OCI-LY3 (cell line): Measurements from ENCODE around the gene ZRANB1.
"Not testable (repeated sequence)": the region's sequence is repeated elsewhere in the genome, so short reads cannot be mapped to it uniquely, and the experiment has no call there.

Experiments used
- H2AFZ ChIP-seq: fragments of 200-600, 300-600 bp; shearing (Covaris generic); 2 replicates; pipeline ENCODE4 v1.6.0; 2014; ENCODE audit warnings: antibody characterized with exemption, low read depth, low read length
- H3K27ac ChIP-seq: fragments of 200-600, 300-600 bp; sonication (generic); 2 replicates; pipeline ENCODE4 v1.5.1; 2014; ENCODE audit warnings: mild to moderate bottlenecking, low read length, moderate library complexity, mixed read lengths
- H3K27me3 ChIP-seq: fragments of 200-600, 300-600 bp; sonication (generic); 2 replicates; pipeline ENCODE4 v1.6.1; 2014; ENCODE audit warnings: low read depth, low read length, mixed read lengths
- H3K36me3 ChIP-seq: fragments of 200-600, 300-600 bp; sonication (generic); replicated peaks from 2 replicates; pipeline ENCODE3; 2014; ENCODE audit warnings: low read depth, low read length, mixed read lengths
- H3K4me1 ChIP-seq: fragments of 300-600, 200-600 bp; sonication (generic); 2 replicates; pipeline ENCODE4 v1.6.1; 2014; ENCODE audit warnings: low read length, mixed read lengths
- H3K4me2 ChIP-seq: fragments of 200-600, 300-600 bp; sonication (generic); 2 replicates; pipeline ENCODE4 v1.6.1; 2014; ENCODE audit warnings: low read length, mixed read lengths
- H3K4me3 ChIP-seq: fragments of 300-600, 200-600 bp; sonication (generic); 2 replicates; pipeline ENCODE4 v1.5.1; 2014; ENCODE audit warnings: antibody characterized with exemption, mild to moderate bottlenecking, low read length, moderate library complexity
- H3K79me2 ChIP-seq: fragments of 300-600, 200-600 bp; shearing (Covaris generic); 2 replicates; pipeline ENCODE4 v1.6.1; 2014; ENCODE audit warnings: mild to moderate bottlenecking, low read length, mixed read lengths
- H3K9ac ChIP-seq: fragments of 300-600, 200-600 bp; shearing (Covaris generic); 2 replicates; pipeline ENCODE4 v1.6.0; 2014; ENCODE audit warnings: mild to moderate bottlenecking, low read length, moderate library complexity
- H3K9me3 ChIP-seq: fragments of 200-600, 300-600 bp; shearing (Covaris generic); 2 replicates; pipeline ENCODE4 v1.6.1; 2014; ENCODE audit warnings: low read length, mixed read lengths; ENCODE audit not compliant: insufficient read depth
- H4K20me1 ChIP-seq: fragments of 200-600, 300-600 bp; sonication (generic); 2 replicates; pipeline ENCODE4 v1.6.1; 2016; ENCODE audit warnings: low read length, mixed read lengths; ENCODE audit not compliant: insufficient read depth
- EZH2phosphoT487 ChIP-seq: fragments of 200-600 bp; shearing (Covaris generic); IDR thresholded peaks from 2 replicates; pipeline ENCODE4 v1.6.1; 2018; ENCODE audit warnings: antibody characterized with exemption, mixed run types, low read depth
- TF ChIP-seq, protein P1 (sequence below): fragments of 200-600, 300-600 bp; sonication (generic); IDR thresholded peaks from 2 replicates; pipeline ENCODE4 v1.5.1; 2014; ENCODE audit warnings: antibody characterized with exemption, low read length, low read depth

Gene ZRANB1

DNA sequence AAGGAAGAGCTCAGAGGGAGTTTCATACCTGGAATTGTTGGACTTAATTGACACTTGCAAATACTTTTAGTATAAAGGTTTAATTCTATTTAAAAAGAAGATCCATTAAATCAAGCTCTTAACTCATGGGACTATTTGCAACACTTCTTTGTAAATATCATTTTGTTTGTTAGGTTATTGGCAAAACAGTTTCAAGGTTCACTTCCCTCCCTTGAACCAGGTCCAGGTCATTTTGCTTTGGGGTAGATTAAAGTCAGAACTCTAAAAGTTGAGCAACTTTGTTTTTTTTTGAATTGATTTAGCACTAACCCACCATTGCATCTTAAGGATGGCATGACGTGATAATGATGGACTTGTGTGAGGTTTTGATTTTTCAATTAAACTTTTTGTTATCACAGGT lies 45.9 kb downstream of the ZRANB1 start:
- no peak overlapping the region for H2AFZ ChIP-seq
- H3K4me1 ChIP-seq, result peaks cover 13% of the 10 kb centered on the region; the same call in 1 of the 2 replicates
- TF ChIP-seq EZH2phosphoT487, result no peak
- TF ChIP-seq, protein P1, sequence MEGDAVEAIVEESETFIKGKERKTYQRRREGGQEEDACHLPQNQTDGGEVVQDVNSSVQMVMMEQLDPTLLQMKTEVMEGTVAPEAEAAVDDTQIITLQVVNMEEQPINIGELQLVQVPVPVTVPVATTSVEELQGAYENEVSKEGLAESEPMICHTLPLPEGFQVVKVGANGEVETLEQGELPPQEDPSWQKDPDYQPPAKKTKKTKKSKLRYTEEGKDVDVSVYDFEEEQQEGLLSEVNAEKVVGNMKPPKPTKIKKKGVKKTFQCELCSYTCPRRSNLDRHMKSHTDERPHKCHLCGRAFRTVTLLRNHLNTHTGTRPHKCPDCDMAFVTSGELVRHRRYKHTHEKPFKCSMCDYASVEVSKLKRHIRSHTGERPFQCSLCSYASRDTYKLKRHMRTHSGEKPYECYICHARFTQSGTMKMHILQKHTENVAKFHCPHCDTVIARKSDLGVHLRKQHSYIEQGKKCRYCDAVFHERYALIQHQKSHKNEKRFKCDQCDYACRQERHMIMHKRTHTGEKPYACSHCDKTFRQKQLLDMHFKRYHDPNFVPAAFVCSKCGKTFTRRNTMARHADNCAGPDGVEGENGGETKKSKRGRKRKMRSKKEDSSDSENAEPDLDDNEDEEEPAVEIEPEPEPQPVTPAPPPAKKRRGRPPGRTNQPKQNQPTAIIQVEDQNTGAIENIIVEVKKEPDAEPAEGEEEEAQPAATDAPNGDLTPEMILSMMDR, result no peak
- H3K4me3 ChIP-seq, result no peak overlapping the region
- no peak overlapping the region for H3K9ac ChIP-seq
- H3K9me3 ChIP-seq, result no peaks in the 10 kb centered on the region
- H3K79me2 ChIP-seq, result no peaks in the 10 kb centered on the region
- peaks cover 7% of the 10 kb centered on the region; the same call in 1 of the 2 replicates for H4K20me1 ChIP-seq
- no peak overlapping the region for H3K4me2 ChIP-seq
- H3K27ac ChIP-seq, result no peak overlapping the region
- H3K27me3 ChIP-seq, result no peaks in the 10 kb centered on the region
- H3K36me3 ChIP-seq, result peaks cover 6% of the 10 kb centered on the region

DNA sequence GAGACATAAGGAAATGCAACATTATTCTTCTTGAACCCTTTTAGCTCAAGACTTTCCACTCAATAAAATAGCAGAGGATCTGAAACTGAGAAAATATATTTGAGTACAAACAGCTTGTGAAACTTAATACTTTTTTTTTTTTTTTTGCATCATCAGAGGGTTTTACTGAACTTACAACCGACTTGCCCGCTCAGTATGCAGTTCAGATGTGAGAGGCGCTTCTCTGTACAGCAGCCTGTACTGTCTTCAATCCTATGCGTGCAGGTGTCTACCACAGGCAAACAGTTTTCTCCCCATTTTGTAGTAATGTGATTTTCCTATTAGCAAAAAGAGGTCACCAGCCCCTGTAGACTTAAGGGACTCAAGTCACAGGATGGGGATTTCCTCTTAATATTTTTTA lies 46.8 kb downstream of the ZRANB1 start:
- not testable (repeated sequence) for H3K4me3 ChIP-seq, H3K9me3 ChIP-seq, H3K9ac ChIP-seq, H4K20me1 ChIP-seq, H3K79me2 ChIP-seq, H3K4me2 ChIP-seq, H3K36me3 ChIP-seq, H3K27me3 ChIP-seq, H3K27ac ChIP-seq, H2AFZ ChIP-seq
- H3K4me1 ChIP-seq, result peaks cover 13% of the 10 kb centered on the region; the same call in 1 of the 2 replicates

DNA sequence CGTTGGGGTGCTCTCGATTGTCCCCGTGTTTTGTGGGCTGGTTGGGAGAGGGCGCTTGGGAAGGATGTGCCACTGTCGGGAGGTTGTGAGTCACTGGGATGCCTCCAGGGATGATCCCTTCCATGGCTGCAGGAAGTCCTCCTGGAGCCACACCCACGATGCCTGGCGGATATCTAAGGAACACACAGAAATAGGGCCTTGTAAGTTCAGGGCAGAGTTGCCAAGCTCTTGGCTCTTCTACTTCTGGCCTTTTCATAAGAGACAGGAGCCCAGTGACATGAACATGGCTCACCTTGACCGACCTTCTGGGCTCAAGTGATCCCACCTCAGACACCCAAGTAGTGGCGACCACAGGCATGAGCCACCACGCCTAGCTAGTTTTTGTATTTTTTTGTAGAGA lies 47.6 kb downstream of the ZRANB1 start:
- no peak overlapping the region for H3K9ac ChIP-seq
- H3K36me3 ChIP-seq, result peaks cover 3% of the 10 kb centered on the region
- H3K27ac ChIP-seq, result no peak overlapping the region
- H3K79me2 ChIP-seq, result no peaks in the 10 kb centered on the region
- no peak for TF ChIP-seq EZH2phosphoT487
- TF ChIP-seq, protein P1, result no peak
- H3K9me3 ChIP-seq, result no peaks in the 10 kb centered on the region
- no peak overlapping the region for H3K4me2 ChIP-seq
- peaks cover 7% of the 10 kb centered on the region; the same call in 1 of the 2 replicates for H4K20me1 ChIP-seq
- no peaks in the 10 kb centered on the region for H3K27me3 ChIP-seq
- H2AFZ ChIP-seq, result no peak overlapping the region
- H3K4me1 ChIP-seq, result peaks cover 13% of the 10 kb centered on the region; the same call in 1 of the 2 replicates
- no peak overlapping the region for H3K4me3 ChIP-seq

DNA sequence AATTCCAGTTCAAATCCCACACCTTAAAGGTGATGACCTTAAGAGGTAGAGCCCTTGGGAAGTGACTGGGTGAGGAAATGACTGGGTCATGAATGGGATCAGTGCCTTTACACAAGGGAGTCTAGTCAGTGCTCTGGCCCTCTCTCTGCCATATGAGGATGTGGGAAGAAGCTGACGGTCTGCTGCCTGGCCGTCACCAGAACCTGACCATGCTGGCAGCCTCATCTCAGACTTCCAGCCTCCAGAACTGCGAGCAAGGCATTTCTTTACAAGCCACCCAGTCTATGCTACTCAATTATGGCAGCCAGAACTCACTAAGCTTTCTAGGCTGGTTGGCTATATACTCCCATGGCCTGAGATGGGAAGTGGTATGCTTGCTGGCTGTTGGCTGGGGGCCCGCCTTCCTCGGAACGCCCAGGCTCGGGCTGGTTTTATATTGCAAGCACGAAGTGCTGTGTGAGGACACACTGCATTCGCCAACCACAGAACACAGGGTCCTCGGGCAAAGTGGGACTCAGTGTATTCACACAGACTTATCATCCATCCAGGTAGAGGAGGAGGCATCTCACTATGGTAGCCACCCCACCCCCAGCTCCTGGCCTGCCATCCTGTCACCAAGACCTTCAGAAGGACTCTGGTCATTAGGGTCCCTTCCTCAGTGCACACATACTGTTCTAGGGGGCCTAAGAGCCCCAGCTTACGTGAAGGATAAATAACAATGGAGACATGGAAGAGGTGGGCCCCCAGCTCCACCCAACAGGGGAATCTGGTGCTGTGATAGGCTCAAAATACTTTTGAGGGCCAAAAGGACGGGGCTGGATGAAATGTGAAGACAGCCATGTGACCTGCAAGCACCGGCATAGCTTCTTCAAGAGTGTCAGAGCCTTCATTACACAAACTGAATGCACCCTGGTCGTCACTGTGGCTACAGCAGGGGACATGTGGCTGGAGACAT lies 49.0 kb downstream of the ZRANB1 start:
- Histone ChIP-seq H4K20me1 (peaks cover 7% of the 10 kb centered on the region; the same call in 1 of the 2 replicates), H3K4me1 (peaks cover 13% of the 10 kb centered on the region; the same call in 1 of the 2 replicates), H3K27me3 (no peaks in the 10 kb centered on the region), H3K9ac (no peak overlapping the region), H3K27ac (no peak overlapping the region), H3K4me2 (no peak overlapping the region), H3K9me3 (no peaks in the 10 kb centered on the region), H2AFZ (no peak overlapping the region), H3K79me2 (no peaks in the 10 kb centered on the region), H3K4me3 (no peak overlapping the region), H3K36me3 (peaks cover 3% of the 10 kb centered on the region)
- no peak for TF ChIP-seq EZH2phosphoT487
- TF ChIP-seq, protein P1, result no peak
